Measurements from ENCODE around the gene GAPDHS.

DNA sequence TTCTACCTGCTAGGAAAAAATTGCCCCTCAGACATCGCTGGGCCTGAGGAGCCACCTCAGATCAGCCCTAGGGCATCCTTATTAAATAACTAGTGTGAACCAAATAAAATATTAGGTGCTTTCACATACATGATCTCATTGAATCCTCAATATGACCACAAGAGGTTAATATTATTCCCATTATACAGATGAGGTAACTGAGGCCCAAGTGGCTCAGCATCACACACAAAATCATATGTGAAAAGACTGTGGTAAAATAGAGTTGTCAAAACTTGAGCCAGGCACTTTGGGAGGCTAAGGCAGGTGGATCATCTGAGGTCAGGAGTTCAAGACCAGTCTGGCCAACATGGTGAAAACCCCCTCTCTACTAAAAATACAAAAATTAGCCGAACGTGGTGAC, 16.9 kb upstream of the GAPDHS start:
- TF ChIP-seq, protein P1, sequence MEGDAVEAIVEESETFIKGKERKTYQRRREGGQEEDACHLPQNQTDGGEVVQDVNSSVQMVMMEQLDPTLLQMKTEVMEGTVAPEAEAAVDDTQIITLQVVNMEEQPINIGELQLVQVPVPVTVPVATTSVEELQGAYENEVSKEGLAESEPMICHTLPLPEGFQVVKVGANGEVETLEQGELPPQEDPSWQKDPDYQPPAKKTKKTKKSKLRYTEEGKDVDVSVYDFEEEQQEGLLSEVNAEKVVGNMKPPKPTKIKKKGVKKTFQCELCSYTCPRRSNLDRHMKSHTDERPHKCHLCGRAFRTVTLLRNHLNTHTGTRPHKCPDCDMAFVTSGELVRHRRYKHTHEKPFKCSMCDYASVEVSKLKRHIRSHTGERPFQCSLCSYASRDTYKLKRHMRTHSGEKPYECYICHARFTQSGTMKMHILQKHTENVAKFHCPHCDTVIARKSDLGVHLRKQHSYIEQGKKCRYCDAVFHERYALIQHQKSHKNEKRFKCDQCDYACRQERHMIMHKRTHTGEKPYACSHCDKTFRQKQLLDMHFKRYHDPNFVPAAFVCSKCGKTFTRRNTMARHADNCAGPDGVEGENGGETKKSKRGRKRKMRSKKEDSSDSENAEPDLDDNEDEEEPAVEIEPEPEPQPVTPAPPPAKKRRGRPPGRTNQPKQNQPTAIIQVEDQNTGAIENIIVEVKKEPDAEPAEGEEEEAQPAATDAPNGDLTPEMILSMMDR (IDR thresholded peaks at IDR 0.05): no peak
- TF ChIP-seq EZH2phosphoT487 (IDR thresholded peaks at IDR 0.05) (no peak), EZH2 (IDR thresholded peaks at IDR 0.05) (no peak)
